WTC11 (cell line): ENCODE measurements around the gene SLC2A11.

ENCODE experiments used
- CREB1 ChIP-seq: sonication (generic); formaldehyde crosslinking; IDR thresholded peaks from 2 replicates; pipeline ENCODE4 v1.8.0; 2023; ENCODE audit warnings: mild to moderate bottlenecking, missing genetic modification reagents
- ELF4 ChIP-seq: sonication (generic); formaldehyde crosslinking; IDR thresholded peaks from 2 replicates; pipeline ENCODE4 v1.8.1; 2022; ENCODE audit warnings: low read depth, mild to moderate bottlenecking, moderate library complexity, missing genetic modification reagents
- FOXK1 ChIP-seq: sonication (generic); formaldehyde crosslinking; IDR thresholded peaks from 2 replicates; pipeline ENCODE4 v1.8.0; 2022; ENCODE audit warnings: mild to moderate bottlenecking, moderate library complexity, missing genetic modification reagents
- NR3C1 ChIP-seq: sonication (generic); formaldehyde crosslinking; conservative IDR thresholded peaks from 2 replicates; pipeline ENCODE4 v1.8.1; 2023; ENCODE audit warnings: low read depth, mild to moderate bottlenecking, missing genetic modification reagents
- TF ChIP-seq, protein P1 (sequence below): fragments of 200-600 bp; IDR thresholded peaks from 2 replicates; pipeline ENCODE4 v1.8.0; 2022; ENCODE audit warnings: antibody characterized with exemption

DNA sequence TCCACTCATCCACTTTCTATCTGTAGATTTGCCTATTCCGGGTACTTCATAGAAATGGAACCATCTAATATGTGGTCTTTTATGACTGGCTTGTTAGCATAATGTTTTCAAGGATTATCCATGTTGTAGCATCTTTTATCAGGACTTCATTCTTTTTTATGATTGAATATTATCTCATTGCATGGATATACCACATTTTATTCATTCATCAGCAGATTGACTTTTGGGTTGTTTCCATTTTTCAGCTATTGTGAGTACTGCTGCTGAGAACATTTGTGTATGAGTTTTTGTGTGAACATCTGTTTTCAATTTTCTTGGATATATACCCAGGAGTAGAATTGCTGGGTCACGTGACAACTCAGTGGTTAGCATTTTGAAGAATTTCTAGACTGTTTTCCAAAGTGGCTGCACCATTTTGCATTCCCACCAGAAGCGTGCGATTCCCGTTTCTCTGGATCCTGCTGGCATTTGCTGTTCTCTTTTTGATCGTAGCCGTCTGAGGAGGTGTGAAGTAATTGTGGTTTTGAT lies 27.8 kb upstream of the SLC2A11 start:
- TF ChIP-seq, protein P1, sequence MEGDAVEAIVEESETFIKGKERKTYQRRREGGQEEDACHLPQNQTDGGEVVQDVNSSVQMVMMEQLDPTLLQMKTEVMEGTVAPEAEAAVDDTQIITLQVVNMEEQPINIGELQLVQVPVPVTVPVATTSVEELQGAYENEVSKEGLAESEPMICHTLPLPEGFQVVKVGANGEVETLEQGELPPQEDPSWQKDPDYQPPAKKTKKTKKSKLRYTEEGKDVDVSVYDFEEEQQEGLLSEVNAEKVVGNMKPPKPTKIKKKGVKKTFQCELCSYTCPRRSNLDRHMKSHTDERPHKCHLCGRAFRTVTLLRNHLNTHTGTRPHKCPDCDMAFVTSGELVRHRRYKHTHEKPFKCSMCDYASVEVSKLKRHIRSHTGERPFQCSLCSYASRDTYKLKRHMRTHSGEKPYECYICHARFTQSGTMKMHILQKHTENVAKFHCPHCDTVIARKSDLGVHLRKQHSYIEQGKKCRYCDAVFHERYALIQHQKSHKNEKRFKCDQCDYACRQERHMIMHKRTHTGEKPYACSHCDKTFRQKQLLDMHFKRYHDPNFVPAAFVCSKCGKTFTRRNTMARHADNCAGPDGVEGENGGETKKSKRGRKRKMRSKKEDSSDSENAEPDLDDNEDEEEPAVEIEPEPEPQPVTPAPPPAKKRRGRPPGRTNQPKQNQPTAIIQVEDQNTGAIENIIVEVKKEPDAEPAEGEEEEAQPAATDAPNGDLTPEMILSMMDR, result no peak
- TF ChIP-seq NR3C1, result no peak
- no peak for TF ChIP-seq FOXK1 (CRISPR knock-in tag)
- TF ChIP-seq ELF4 (CRISPR knock-in tag), result no peak
- TF ChIP-seq CREB1 (CRISPR knock-in tag), result no peak
